ENCODE results near the gene TMEM50B.

- TF ChIP-seq CTCF (conservative IDR thresholded peaks at IDR 0.05 in 1 of 2, IDR thresholded peaks at IDR 0.05 in 1 of 2; ENCODE audit: low read depth in 1 of 2, low read length in 2 of 2), result no peak
- no peak for TF ChIP-seq EZH2 (IDR thresholded peaks at IDR 0.05; ENCODE audit: low read length, missing control alignments)
Measured at GRCh38 chr21:33481314-33481943, 1.7 kb upstream of the TMEM50B start.

Measured in fibroblast of lung (primary cell).